ENCODE data around the gene IRF9.
A peak's percentile ranks its signal among the peaks of the same experiment; 100 is the strongest.

IRF9 gene

GRCh38 chr14:24178399-24179178 is 17.5 kb downstream of the IRF9 start:
- no peak for DNase-seq (ENCODE audit: low spot score)

GRCh38 chr14:24179294-24179960 is 18.4 kb downstream of the IRF9 start:
- DNase-seq (ENCODE audit: low spot score): no peak

- DNase-seq (ENCODE audit: low spot score): no peak
Observed at GRCh38 chr14:24179961-24180796, 19.1 kb downstream of the IRF9 start.

GRCh38 chr14:24181371-24182077 is 20.5 kb downstream of the IRF9 start:
- no peak for DNase-seq (ENCODE audit: low spot score)

- DNase-seq (ENCODE audit: low spot score): no peak
Observed at GRCh38 chr14:24182110-24182882, 21.2 kb downstream of the IRF9 start.

- DNase-seq (ENCODE audit: low spot score): no peak
Observed at GRCh38 chr14:24183014-24183481, 22.0 kb downstream of the IRF9 start.

GRCh38 chr14:24184104-24184970 is 23.3 kb downstream of the IRF9 start:
- no peak for DNase-seq (ENCODE audit: low spot score)

GRCh38 chr14:24185026-24185425 is 24.0 kb downstream of the IRF9 start:
- DNase-seq (ENCODE audit: low spot score): no peak

- no peak for DNase-seq (ENCODE audit: low spot score)
Observed at GRCh38 chr14:24185741-24186140, 24.7 kb downstream of the IRF9 start.

- DNase-seq (ENCODE audit: low spot score): no peak
Observed at GRCh38 chr14:24186831-24187538, 25.9 kb downstream of the IRF9 start.

GRCh38 chr14:24187539-24187915 is 26.5 kb downstream of the IRF9 start:
- DNase-seq (ENCODE audit: low spot score): no peak

- peak; percentile 98 for DNase-seq (ENCODE audit: low spot score)
Observed at GRCh38 chr14:24188251-24189058, 27.4 kb downstream of the IRF9 start, which contains the start of gene IPO4. TSS of gene IPO4 (minus strand) at chr14:24188816. CDS start at chr14:24188787, 29 bp downstream.

GRCh38 chr14:24189059-24189375 is 28.0 kb downstream of the IRF9 start:
- DNase-seq (ENCODE audit: low spot score): no peak

GRCh38 chr14:24189460-24189859 is 28.4 kb downstream of the IRF9 start:
- DNase-seq (ENCODE audit: low spot score): no peak

- no peak for DNase-seq (ENCODE audit: low spot score)
Observed at GRCh38 chr14:24190416-24190815, 29.4 kb downstream of the IRF9 start.

- no peak for DNase-seq (ENCODE audit: low spot score)
Observed at GRCh38 chr14:24192933-24193332, 31.9 kb downstream of the IRF9 start.

- DNase-seq (ENCODE audit: low spot score): no peak
Observed at GRCh38 chr14:24194186-24194872, 33.3 kb downstream of the IRF9 start.

GRCh38 chr14:24194873-24195185 is 33.8 kb downstream of the IRF9 start:
- DNase-seq (ENCODE audit: low spot score): no peak

All from SW480 (cell line).